Measurements from ENCODE around the gene MSI2.
"Not testable (repeated sequence)": the region's sequence is repeated elsewhere in the genome, so short reads cannot be mapped to it uniquely, and the experiment has no call there.

Gene MSI2

GRCh38 chr17:57609125-57609877 is 353.0 kb downstream of the MSI2 start:
- no peak for DNase-seq

GRCh38 chr17:57609878-57610270 is 353.6 kb downstream of the MSI2 start:
- no peak for DNase-seq

- DNase-seq: peak; percentile 91
Measured at GRCh38 chr17:57612202-57613071, 356.1 kb downstream of the MSI2 start.

DNA sequence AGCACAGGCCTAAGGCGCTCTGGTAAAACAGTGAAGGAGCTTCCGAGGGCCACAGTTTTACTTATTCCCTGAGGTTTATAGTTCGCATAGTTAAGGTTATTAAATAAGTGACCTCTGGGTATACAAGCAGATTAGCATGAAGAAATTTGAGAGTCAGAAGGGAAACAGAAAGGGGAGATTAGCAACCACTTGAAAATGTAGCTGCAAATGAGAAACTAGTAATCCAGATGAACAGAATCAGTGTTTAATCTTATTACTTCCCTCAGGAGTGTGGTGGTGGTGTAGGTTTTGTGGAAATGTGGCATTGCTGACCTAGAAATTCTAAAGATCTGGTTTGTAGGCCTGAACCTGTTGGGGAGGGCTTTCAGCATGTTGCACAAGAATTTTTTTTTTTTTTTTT is 358.4 kb downstream of the MSI2 start:
- no peak for DNase-seq

DNA sequence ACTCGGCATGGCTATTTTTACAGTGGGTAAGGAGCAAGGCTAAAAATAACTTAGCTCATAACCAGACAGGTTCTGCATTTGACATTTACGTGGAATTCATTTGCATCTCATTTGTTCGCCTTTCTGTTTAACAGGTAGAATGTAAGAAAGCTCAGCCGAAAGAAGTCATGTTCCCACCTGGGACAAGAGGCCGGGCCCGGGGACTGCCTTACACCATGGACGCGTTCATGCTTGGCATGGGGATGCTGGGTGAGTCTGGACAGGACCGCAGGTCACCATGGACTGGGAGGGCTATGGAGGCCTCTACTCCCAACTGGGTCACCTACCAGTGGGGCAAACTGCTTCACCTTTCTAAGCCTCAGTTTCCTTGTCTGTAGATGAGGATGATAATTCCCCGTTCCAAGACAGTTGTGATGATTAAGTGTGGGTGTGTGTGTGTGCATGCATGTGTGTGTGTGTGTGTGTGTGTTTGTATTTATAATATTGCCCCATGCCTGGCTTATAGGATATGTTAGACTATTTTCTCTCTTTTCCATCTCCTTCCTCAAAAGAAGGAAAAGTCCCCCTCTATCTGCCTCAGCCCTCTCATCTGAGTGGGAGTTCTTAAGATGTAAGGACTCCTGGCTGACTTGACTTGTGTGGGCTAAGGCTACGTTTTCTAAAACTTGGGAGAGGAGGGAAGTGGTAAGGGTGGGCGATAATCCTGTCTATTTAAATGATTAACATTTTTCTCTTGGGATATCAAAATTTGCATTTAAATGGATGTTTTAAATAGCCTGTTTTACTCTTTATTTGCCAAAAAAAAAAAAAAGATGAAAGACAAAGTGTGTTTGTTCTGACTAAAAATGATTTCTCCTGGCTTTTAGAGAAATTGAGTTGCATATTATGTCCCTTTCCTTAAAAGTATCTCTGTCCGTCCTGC is 359.8 kb downstream of the MSI2 start:
- no peak for DNase-seq

GRCh38 chr17:57617218-57617617 is 360.9 kb downstream of the MSI2 start:
- no peak for DNase-seq

DNA sequence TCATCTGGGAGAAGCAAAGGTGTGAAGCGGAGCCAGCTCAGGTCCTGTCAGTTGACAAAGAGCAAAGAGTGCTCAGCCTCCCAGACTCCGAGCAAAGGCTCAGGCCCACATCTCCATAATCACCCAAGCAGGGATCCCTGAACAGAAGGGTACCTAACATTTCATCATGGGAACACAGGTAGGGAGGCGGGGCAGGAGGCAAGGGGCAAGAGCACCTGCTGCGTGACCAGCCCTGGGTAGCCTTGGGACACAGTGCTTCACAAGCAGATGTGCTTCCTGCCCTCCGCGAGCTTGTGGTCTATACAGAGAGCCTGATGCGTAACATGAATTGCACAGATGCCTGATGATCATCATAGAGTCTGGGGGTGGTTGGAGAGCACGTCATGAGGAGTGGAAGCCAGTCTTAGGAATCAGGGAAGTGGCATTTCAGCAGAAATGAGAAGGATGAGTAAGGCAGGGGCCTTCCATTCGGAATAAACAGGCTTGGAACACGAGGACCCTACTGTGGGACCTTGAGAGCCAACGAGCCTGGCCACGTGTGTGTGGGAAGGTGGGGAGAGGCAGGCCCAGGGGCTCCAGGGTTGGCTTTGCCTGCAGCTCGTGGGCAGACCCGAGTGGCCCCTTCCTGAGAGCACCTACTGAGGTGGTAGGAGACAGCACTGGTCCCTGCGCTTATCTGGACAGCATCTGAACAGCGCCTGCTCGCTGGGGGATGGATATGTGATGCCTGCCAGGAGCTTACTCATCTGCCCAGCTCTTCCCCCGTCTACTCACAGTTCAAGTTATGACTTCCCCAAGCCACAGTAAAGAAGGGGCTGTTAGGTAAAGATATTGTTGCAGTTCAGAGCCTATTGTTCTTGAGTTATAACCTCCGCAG is 363.0 kb downstream of the MSI2 start:
- DNase-seq: no peak

GRCh38 chr17:57620576-57620975 is 364.3 kb downstream of the MSI2 start:
- no peak for DNase-seq

GRCh38 chr17:57621791-57622190 is 365.5 kb downstream of the MSI2 start:
- not testable (repeated sequence) for DNase-seq

DNA sequence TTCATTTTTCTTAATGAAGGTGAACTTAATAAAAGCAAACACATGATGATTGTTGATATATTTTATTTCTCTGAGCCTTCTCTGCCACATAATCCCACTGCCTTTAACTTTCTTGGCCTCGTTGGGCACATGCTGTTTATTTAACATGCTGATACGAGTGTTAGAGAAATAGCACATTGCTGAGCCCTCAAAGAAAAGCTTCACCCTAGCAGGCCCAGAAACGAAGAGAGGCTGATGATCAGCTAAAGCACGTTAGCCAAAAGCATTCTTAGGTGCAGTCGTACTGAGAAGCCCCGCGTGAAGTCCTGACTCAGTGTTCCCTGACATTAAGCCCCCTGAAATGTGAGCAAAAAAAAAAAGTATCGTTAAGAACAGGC is 366.0 kb downstream of the MSI2 start:
- DNase-seq: no peak

- DNase-seq: no peak
Measured at GRCh38 chr17:57622683-57623433, 366.5 kb downstream of the MSI2 start.

DNA sequence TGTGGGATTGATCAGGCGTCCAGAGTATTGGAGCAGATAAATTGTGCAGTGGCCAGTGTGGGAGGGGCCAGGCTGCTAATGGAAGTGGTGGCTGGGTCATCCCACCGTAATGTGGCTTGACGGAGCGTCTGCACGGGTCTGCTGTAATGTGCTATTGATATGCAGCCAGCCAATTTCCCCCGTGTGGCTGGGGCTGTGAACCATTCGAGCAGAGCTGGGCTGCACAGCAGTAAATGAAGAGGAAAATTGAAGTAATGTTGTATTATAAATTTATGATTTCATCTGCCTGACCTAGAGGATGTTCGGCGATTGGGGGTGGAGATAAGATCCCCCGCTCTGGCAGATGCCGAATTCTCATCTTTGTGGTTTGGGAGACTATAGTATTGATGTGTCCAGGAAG is 367.3 kb downstream of the MSI2 start:
- no peak for DNase-seq

GRCh38 chr17:57624386-57624785 is 368.1 kb downstream of the MSI2 start:
- DNase-seq: no peak

GRCh38 chr17:57625511-57625910 is 369.2 kb downstream of the MSI2 start:
- no peak for DNase-seq

DNA sequence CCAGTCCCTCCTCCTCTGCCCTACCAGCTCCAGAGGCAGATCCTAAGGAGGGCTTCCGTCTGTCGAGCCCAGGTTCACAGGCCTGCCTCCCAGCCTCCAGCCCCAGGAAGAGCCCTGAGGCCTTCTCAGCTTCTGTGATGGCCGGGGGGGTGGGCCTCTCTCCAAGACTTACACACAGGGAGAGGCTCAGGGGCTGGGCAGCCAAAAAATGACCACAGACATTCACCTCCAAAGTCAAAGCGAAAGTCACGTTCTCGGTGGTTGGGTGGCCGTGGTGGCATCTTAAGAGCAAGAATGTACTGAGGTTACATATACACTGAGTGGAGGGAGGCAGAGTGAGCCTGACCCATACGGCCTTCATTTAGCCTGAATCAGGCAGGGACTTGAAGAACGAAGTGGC is 369.6 kb downstream of the MSI2 start:
- DNase-seq: no peak

- DNase-seq: no peak
Measured at GRCh38 chr17:57626520-57627210, 370.3 kb downstream of the MSI2 start.

DNA sequence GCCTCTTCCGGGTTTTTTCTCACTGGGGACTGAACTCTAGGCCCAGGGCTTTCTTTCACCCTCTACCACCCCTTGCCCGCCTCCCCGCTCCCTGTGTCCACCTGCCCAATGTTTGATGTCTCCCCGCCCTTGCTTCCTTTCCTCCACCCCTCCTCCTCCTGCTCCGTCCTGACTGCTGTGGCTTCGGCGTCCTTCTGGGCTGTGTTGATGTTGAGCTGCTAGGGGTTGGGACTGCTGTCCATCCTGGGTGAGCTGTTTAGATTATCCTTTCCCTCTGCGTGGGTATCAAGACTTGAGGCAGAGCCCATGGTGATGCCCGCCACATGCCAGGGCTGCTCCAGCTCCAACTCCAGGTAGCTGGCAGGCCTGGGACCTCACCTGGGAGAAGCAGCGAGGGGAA is 371.3 kb downstream of the MSI2 start:
- DNase-seq: no peak

DNA sequence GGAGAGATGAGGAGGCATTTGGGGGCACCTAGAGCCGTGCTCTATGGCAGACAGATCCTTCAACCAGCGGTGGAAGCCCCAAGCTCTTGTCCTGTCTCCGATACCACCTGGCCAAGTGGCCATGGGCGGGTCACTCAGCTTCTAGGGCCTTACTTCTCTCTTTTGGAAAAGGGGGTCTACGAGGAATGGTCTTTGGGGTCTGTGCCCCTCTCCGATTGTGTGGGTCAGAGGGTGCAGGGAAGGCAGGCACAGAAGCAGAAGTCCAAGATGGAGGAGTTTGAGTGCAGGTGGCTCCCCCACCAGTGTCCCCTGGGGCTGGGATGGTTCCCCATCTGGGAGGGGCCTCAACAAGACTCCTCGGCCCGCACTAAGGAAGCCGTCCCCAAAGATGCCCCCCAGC is 372.1 kb downstream of the MSI2 start:
- no peak for DNase-seq

DNA sequence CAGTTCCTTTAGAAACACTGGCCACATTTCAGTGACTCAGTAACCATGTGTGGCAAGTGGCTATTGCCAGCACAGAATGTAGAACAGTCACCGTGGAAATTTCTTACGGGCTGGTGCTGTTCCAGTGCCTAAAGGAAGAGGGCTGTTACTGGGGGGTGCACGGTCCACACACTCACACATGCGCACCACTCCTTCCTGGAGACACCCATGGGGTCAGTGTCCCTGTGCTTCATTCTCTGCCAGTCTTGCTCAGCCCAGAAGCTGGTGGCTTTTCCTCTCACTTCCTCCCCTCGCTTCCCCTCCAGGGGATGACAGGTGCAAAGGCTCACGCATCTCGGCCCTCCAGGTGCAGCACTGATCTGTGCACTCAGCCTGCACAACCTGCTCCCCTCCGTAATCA is 373.1 kb downstream of the MSI2 start:
- DNase-seq: no peak

GRCh38 chr17:57629886-57630285 is 373.6 kb downstream of the MSI2 start:
- DNase-seq: no peak

DNA sequence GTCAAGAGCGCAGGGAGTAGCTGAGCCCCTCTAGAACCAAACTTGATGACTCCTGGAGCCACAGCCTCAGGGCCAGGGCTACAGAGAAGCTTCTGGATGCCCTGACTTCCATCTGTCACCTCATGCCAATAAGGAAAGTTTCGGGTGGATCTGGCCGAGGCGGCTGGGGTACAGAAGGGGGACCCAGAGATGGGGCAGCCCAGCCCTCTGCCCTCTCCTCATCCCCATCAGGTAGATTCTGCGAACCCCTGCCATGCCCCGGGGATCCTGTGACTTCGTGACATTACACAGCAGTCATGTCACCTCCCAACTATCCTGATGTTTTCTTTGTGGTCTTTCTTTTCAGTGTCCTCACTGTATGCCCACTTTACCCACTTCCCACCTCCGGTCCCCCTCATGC is 374.4 kb downstream of the MSI2 start:
- DNase-seq: no peak
